Fibroblast of villous mesenchyme (primary cell): ENCODE data around the gene HCFC1R1. TPM values are rescaled to one million over a fixed set of nuclear protein-coding genes. Genes with fewer than 3 reads are reported as not detected.
"Not testable (repeated sequence)": the region's sequence is repeated elsewhere in the genome, so short reads cannot be mapped to it uniquely, and the experiment has no call there.

Experiments
- DNase-seq: peaks from one replicate; pipeline ENCODE4 v3.0.0-alpha.2; 2010; ENCODE audit warnings: low read depth
- H3K4me3 ChIP-seq: 2 replicates; pipeline ENCODE4 v1.5.1; 2011; ENCODE audit warnings: low read depth, mild to moderate bottlenecking, low read length
- CTCF ChIP-seq: IDR thresholded peaks from 2 replicates; pipeline ENCODE4 v1.5.1; 2012; ENCODE audit warnings: low read depth, mild to moderate bottlenecking, low read length; ENCODE audit not compliant: insufficient read depth
- total RNA-seq: library from RNA; depleted of rRNA; stranded (reverse); fragments of >200 nt; gene quantifications from 2 replicates; pipeline ENCODE4 v1.2.3, GENCODE V29; 2012

The HCFC1R1 gene
- total RNA-seq, 1 donor: 28.1 TPM

- H3K4me3 ChIP-seq: no peak overlapping the region
- no peak for DNase-seq
- TF ChIP-seq CTCF: no peak
These were observed 31.4 kb upstream of the HCFC1R1 start for GRCh38 chr16:3054965-3055733.

DNA sequence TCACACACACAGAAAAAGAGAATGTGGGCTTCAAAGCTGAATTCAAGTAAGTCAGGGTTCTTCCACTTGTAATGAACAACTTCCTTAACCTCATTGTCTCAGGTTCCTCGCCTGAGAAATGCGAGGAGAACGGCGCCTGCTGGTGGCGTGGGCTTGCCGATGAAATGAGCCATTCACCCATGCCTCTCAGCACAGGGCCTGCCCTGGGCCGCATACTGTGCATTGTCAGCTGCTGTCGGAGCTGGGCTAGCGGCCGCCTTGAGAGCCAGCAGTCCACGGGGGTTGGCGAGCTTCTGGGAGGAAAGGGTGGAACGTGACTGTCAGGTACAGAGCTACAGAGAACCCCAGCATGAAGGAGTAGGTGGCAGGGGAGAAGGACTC, 29.6 kb upstream of the HCFC1R1 start:
- not testable (repeated sequence) for H3K4me3 ChIP-seq, DNase-seq

GRCh38 chr16:3052571-3053329, 29.0 kb upstream of the HCFC1R1 start:
- not testable (repeated sequence) for DNase-seq, H3K4me3 ChIP-seq

- no peak for DNase-seq
- no peak overlapping the region for H3K4me3 ChIP-seq
- TF ChIP-seq CTCF: no peak
These were observed 27.8 kb upstream of the HCFC1R1 start for GRCh38 chr16:3051494-3051893.

DNA sequence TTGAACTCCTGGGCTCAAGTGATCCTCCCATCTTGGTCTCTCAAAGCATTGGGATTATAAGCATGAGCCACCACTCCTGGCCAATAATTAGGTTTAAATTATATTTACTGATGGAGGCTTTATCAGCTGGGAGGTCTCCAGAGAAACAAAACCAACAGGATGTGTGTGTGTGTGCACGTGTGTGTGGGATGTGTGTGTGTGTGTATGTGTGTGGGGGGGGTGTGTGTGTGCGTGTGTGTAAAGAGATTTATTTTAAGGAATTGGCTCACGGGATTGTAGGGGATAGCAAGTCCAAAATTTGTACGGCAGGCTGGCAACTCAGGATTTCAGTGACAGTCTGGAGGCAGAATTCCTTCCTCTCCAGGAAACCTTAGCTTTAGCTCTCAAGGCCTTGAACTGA, 27.3 kb upstream of the HCFC1R1 start:
- TF ChIP-seq CTCF: no peak
- no peak for DNase-seq

DNA sequence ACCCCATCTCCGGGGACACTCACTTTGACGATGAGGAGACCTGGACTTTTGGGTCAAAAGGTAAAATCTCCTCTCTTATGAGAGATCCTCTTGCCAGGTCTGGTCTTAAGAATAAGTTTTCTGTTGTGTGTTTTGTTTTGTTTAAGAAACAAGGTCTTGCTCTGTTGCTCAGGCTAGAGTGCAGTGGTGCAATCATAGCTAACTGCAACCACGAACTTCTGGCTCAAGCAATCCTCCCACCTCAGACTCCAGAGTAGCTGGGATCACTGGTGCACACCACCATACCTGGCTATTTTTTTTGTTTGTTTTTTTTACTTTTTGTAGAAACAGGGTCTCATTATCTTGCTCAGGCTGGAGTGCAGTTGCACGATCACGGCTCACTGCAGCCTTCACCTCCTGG, 26.7 kb upstream of the HCFC1R1 start:
- DNase-seq: no peak
- no peak overlapping the region for H3K4me3 ChIP-seq
- no peak for TF ChIP-seq CTCF

More for the DNA sequence above, 27.3 kb upstream of the HCFC1R1 start:
- H3K4me3 ChIP-seq: no peak overlapping the region

DNA sequence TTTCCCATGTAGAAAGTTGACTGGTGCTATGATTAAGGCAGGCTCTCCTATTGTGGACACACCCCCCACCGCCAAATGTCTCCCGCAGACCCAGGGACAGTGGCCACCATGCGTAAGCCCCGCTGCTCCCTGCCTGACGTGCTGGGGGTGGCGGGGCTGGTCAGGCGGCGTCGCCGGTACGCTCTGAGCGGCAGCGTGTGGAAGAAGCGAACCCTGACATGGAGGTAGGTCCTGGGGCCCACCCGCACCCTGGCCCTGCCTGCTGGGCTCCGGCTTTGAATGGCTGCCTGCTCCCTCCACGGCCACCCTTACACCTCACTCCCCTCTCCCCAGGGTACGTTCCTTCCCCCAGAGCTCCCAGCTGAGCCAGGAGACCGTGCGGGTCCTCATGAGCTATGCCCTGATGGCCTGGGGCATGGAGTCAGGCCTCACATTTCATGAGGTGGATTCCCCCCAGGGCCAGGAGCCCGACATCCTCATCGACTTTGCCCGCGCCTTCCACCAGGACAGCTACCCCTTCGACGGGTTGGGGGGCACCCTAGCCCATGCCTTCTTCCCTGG, 26.3 kb upstream of the HCFC1R1 start:
- TF ChIP-seq CTCF: no peak

DNA sequence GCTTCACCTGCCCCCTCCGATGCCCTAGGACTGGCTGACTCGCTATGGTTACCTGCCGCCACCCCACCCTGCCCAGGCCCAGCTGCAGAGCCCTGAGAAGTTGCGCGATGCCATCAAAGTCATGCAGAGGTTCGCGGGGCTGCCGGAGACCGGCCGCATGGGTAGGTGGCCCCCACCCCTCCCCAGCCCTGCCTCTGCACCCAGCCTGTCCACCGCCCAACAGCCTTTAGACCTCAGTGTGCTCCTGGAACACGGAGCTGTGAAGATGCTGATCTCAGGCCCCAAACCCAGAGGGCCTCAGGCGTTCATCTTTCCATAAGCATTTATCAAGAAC, 23.6 kb upstream of the HCFC1R1 start:
- DNase-seq: no peak
- no peak overlapping the region for H3K4me3 ChIP-seq
- no peak for TF ChIP-seq CTCF

More for the DNA sequence above, 26.3 kb upstream of the HCFC1R1 start:
- DNase-seq: no peak
- no peak overlapping the region for H3K4me3 ChIP-seq
